GM21576 (cell line): Measurements from ENCODE around the gene GNG14.
A peak's percentile ranks its signal among the peaks of the same experiment; 100 is the strongest.
"Not testable (repeated sequence)": the region's sequence is repeated elsewhere in the genome, so short reads cannot be mapped to it uniquely, and the experiment has no call there.

Experiments used
- ATAC-seq: cut with Tn5 transposase; IDR thresholded peaks from one replicate; pipeline ENCODE4 v1.9.1; 2021; ENCODE audit warnings: mild to moderate bottlenecking, moderate library complexity; ENCODE audit not compliant: unreplicated experiment

Gene GNG14

DNA sequence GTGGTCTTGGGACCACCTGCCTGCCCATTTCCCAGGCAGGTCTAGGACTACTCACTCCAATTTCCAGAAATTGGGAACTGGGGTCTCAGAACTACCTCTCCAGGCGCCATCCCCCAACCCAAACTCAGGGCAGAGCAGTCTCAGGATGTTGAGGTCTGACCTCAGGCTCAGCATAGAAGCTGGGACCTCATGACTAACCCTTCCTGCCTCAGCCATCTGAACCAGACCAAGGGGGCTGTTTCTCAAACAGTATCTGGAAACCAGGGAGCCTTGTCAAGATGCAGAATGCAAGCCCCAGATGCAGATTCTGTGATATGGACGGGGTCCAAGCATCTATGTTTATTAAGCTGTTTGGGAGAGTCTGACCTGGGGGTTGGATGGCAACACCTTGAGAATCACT is 7.3 kb downstream of the GNG14 start:
- no peak for ATAC-seq

DNA sequence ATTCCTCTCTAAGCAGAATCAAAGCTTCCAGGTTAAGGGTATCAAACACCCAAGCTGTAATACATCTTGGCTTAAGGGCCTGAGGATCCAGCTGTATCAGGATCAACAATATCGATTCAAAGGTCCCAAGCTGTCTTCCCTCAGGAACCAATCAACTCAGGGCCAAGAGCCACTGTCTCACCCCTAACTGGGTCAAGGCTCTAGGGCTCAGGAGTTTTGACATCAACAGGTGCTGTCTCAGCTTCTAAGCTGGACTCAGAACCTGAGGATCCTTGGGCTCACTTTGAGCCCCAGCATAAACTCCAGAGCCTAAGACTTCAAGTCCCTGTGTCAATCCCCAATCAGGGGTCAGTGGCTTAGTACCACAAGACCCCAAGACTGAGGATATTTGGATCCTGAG is 7.7 kb downstream of the GNG14 start:
- no peak for ATAC-seq

DNA sequence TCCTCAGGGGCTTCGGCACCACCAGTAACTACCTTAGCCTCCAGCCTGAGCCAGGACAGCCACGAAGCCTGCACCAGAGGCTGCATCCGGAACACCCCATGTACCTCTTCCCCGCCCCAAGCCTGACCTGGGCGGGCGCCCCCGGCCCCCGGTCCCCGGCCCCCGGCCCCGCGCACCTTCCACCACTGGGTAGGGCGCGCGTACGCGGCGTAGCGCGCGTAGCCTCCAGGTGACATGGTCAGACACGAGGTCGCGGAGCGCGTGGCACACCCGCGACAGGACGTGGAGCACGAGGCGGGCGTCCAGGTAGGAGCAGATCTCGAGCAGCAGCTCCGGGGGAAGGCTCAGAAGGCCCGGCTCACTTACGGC is 8.2 kb downstream of the GNG14 start:
- ATAC-seq = no peak

DNA sequence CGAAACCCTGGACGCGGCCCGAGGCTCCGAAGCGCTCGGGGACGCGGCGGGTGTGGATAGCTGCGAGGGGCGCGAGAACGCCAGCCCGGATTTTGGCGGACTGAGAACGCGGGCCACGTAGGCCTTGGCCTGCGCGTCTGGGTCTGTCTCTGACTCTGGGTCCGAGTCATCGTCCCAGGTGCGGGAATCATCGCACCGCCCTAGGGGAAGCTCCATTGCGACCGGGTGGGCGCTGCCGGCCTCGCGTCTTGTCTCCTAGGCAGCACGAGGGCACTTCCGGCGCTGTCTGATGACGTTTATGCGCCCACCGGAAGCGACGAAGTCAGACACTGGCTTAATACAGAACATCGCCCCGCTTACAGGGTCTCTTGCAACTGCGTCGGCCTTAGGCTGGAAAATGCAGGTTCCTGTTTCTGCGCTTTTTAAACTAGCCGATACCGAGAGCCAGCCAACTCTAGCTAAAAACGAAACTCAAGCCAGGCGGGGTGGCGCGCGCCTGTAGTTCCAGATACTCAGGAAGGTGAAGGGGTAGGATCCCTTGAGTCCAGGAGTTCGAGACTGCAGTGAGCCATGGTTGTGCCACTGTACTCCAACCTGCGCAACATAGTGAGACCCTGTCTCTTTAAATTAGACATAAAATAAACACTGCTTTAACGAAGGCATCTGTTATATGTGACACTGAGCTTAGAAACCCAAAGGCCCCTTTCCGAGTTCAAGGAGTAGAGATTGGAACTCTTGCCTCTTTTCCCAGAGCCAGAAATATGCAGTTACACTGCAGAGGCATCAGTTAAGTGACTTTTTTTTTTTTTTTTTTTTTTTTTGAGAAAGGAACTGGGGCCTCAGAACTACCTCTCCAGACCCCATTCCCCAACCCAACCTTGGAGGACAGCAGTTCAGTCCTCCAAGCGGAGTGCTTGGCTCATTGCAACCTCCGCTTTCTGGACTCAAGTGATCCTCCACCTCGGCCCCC is 8.9 kb downstream of the GNG14 start, which contains the start of gene FBXW9:
FBXW9 (minus strand) TSS at position 266 of the 970 bp plus-strand sequence; CDS start at position 216, 50 bp downstream.
- ATAC-seq = peak; percentile 63

DNA sequence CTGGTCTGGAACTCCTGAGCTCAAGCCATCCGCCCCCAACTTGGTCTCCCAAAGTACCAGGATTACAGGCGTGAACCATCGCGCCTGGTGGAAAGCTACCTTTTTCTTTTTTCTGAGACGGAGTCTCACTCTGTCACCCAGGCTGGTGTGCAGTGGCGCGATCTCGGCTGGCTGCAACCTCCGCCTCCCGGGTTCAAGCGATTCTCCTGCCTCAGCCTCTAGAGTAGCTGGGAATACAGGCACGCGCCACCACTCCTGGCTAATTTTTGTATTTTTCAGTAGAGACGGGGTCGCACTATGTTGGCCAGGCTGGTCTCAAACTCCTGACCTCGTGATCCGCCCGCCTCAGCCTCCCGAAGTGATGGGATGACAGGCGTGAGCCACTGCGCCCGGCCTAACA is 9.6 kb downstream of the GNG14 start:
- not testable (repeated sequence) for ATAC-seq

DNA sequence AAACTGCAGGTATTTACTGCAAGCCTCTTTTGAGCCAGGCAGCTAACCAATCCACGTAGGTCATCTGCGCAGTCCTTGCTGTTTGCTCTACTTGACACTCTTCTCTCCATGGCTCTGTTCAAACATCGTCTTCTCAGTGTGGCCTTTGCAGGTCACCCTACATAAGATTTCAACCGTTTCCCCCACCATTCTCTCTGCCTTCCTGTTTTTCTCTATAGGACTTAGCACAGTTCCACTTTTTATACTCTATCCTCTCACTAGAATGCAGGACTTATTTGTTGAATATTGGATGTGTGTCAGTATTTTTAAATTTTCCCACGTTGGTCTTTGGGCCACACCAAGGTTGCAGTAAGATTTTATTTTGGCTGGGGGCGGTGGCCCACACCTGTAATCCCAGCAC is 10.3 kb downstream of the GNG14 start:
- ATAC-seq = no peak

DNA sequence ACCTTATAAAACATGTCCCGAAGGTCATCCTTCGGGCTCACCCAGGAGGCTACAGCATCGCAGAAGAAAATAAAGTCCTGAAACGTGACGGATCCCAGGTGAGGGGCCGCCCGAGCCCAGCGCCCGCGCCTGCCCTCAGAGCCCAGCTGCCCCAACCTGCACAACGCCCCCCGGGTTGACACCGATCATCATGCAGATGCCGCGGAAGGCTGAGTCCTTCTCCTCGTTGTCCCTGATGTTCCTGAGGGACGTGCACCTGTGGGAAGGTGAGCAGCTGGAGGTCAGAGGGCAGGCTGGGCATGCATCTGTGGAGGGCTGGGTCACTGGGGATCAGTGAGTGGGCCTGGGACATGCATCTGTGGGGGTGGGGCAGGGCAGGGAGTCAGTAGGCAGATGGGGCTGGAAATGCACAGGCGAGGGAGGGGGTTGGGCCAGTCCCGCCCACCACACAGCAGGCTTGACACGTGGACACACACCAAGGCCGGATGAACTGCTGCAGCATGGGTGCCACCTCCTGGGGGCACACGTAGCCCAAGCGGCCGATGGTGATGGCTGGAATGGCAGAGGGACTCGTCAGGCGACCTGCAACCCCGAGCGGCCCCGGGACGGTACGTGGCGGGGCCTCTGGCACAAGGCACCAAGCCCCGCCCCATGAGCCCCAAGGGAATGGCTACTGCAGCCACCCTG is 13.9 kb downstream of the GNG14 start:
- no peak for ATAC-seq

DNA sequence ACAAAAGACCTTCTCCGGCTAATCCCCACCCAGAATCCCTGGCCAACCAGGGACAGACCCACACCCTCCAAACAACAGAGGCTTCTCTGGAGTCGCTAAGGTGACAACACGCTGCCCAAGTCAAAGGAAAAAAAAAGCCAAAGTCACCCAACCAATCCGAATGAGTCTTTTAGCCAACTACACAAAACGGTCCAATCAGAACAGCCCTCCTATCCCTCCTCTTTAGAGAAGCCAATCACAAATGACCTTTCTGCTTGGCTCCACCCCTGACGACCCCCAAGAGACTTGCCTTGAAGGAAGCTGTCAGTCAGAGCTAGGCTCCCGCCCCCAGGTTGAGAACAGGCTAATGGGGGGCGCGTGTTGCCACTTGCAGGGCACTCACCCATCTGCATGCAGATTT is 15.2 kb downstream of the GNG14 start:
- ATAC-seq = no peak

DNA sequence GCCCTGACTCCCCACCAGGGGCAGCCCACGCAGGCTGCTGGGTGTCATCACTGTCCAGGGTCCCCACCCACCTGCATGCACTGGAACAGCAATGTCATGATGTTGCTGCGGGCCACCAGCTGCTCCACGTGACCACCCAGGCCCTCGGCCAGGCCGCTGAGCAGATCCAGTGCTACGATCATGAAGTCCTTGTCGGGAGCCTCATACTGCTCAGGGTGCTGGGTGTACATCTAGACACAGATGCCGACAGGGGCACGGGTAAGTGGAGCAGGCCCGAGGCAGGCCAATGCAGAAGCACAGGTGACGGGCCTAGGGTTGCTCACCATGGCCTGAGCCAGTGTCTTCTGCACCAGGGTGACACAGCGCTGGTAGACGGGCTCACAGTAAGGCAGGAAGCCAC is 17.4 kb downstream of the GNG14 start:
- ATAC-seq = no peak

DNA sequence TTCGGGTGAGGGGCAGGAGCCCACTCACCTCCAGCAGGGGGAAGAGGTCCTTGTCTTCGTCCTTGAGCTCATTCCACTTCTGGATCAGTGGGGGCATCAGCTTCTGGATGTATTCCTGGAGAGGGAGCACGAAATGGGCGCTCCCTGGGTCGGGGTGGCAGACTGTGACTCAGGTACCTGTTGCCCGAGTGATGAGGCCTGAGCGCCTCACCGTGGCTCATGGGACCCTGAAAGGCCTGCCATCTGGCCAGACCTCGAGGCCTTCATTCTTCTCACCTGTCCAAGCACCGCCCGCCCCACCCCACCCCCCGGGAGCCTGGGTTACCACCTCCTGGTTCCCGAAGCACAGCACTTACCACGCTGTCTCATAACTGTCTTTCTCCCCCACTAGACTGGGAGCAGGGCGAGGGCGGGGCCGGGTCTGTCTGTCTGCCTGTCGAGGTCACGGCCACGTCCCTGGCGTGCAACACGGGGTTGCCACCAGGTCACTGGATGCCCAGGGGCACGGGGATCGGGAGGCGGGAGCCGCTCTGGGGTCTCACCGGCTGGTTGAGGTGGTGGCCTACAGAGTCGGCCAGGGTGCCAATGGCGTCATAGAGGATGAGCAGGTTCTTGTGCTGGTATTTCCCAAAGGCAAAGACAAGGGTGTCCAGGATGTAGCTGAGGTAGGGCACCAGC is 18.0 kb downstream of the GNG14 start:
- ATAC-seq = no peak

DNA sequence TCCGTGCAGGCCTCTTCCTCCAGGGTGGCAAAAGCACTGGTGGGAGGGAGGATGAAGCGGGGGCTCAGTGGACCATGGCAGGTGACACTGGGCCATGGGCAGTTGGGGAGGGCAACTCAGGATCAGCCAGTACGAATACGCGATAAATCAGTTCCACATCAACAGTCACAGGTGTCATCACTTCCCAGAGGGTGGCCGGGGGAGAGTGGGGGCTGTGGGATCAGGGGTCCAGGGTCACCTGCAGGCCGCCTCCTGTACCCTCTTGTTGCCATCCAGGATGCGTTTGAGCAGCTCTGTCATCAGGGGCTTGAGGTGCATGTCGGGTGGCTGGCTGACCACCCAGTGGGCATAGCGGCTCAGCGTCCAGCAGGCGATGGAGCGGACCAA is 18.5 kb downstream of the GNG14 start:
- ATAC-seq = no peak

DNA sequence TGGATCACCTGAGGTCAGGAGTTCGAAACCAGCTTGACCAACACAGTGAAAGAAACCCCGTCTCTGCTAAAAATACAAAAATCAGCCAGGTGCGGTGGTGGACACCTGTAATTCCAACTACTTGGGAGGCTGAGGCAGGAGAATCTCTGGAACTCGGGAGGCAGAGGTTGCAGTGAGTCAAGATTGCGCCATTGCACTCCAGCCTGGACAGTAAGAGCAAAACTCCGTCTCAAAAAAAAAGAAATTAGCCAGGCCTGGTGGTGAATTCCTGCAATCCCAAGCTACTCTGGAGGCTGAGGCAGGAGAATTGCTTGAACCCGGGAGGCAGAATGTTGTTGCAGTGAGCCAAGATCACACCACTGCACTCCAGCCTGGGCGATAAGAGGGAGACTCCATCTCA is 20.8 kb downstream of the GNG14 start:
- ATAC-seq = no peak

DNA sequence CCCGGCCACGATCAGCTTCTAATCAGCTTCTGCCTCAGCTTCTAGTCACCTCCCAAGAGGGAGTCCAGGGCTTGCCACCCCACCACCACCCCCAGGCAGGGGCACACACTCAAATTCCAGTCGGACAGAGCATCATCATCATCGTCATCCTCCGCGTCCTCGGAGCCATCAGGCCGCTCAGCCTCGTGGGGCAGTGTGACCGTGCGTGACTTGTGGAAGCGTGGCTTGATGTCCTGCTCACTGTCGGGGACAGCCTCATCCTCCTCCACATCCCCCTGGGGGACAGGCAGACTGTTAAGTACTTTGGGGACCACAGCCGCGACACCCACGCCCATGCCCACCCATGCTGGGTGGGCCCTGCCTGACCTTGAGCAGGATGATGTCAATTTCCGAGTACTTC is 23.4 kb downstream of the GNG14 start:
- no peak for ATAC-seq

DNA sequence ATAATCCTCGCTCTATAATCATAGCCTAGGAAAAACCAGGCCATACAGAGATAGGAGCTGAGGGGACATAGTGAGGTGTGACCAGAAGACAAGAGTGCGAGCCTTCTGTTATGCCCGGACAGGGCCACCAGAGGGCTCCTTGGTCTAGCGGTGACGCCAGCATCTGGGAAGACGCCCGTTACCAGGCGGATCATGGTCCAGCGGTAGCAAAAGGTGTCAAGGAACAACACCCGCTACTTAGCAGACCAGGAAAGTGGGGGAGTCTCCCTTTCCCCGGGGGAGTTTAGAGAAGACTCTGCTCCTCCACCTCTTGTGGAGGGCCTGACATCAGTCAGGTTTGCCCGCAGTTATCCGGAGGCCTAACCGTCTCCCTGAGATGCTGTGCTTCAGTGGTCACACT is 24.3 kb downstream of the GNG14 start:
- ATAC-seq = not testable (repeated sequence)

DNA sequence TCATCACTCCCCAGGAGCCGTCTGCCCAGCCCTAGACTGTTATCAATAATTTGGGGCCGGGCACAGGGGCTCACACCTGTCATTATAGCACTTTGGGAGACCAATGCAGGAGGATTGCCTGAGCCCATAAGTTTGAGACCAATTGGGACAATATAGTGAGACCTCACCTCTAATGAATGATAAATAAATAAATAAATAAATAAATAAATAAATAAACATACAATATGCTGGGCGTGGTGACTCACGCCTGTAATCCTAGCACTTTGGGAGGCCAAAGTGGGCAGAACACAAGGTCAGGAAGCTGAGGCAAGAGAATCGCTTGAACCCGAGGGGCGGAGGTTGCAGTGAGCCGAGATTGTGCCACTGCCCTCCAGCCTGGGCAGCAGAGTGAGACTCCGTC is 25.5 kb downstream of the GNG14 start:
- not testable (repeated sequence) for ATAC-seq

DNA sequence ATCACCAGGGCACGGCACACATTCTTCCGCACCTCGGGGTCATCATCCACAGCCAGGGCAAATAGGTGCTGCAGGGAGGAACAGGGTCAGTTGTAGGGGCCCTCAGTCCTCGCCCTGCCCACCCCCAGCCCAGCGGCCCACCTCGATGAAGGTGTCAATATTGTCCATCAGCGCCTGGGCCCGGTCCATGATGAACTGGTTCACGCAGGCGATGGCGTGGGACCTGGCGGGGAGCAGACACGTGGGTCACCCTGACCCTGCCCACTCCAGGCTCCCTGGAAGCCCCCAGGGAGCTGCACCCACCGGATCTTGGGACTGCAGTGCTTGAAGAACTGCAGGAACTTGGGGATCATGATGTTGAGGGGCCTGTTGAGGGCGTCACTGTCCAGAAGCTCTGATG is 27.3 kb downstream of the GNG14 start:
- ATAC-seq = no peak

DNA sequence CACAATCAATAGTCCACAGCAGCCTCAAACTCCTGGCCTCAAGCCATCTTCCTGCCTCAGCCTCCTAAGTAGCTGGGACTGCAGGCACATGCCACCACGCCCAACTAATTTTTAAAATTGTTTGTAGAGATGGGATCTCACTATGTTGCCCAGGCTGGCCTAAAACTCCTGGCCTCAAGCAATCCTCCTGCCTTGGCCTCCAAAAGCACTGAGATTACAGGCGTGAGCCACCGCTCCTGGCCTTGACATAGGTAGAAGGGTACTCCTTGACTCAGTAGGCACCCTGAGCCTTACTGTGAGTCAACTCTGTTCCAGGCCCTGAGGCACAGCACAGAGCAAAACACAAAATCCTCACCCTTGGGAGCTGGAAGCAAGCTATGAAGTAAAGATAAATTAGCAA is 28.1 kb downstream of the GNG14 start:
- no peak for ATAC-seq

DNA sequence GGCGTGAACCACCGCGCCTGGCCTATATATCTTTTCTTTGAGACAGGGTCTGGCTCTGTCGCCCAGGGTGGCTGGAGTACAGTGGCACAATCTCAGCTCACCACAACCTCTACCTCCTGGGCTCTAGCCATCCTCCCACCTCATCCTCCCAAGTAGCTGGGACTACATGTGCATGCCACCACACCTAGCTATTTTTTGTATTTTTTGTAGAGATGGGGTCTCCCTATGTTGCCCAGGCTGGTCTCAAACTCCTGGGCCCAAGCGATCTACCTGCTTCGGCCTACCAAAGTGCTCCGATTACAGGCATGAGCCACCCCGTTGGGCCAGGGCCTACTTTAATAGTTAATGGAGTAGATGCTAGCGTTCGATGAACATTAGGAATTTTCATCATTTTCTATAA is 32.5 kb downstream of the GNG14 start:
- no peak for ATAC-seq

DNA sequence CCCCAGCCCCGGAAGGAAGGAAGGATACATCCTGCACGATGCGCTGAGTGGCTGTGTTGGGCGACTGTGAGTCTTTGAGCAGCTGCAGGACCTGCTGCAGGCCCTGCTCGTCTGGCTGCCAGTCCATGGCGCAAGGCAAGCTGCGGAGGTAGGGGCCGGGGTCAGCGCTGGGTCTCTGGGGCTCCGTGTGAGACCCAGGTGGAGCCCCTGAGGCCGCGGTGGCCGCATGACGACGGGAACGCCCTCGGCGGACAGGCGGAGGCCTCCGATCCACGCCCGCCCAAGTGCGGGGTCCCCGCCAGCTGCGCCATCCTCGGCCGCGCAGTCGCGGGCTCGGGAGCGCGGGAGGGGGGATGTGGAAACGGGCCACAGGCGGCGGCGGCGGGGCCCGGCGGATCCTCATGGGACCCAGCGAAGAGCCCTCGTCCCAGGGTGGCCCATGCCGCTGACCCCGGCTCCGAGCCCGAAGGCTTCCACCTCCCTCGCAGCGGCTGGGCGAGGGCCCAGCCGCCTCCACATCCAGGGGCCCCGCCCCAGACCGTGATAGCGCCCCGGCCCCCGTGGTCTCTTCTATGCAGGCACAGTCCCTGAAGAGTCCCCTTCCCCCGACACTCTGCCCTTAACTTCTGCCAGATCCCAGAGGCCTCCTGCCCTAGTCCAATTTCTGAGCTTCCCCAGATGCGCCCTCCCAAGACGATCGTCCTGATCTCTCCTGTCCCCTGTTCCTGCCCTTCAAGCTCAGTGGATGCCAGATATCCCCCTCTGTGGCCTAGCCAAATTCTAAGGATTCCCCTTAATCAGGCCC is 33.3 kb downstream of the GNG14 start:
- no peak for ATAC-seq

DNA sequence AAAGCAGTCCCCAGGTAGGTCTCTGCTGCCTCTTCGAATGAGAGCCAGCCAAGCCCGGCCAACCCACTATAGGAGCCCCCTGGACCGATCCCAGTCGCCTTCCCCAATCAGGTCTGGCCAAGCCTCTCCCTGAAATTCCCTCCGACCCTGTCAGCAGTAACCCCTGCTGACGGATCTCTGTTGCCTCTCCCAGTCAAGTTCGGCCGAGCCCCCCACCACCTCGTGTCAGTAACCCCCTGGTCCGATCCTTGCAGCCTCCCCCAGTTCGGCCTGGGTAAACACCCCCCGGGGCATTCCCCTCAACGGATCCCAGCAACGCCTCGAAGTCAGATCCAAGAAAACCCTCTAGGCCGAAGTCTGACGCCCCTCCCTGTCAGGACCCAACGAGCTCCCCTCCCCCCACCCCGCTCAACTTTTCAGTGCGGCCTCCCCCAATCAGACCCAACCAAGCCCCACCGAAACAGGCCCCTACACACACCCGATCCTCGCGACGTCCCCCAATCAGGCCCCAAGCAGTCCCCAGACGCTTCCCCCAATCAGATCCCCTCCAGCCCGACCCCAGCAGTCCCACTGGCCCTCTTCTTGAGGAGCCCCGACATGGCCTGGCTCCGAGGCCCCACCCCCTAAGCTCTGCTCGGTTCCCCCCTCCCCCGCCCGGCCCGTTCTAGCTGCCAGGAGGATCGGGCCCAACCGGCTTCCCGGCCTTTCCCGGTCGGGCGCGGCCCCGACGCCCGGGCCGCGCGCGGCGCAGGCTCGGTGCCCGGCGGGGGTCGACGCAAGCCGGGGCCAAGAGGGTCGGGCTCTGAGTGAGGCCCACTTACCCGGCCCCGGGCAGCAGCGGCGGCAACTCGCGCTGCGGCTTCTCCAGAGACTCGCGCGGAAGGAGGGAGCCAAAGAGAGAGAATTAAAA is 34.1 kb downstream of the GNG14 start:
- peak; percentile 28 for ATAC-seq
